ENCODE data around the gene ADD2.

Gene ADD2

GRCh38 chr2:70702711-70703395 lies 65.1 kb downstream of the ADD2 start:
- peaks cover 5 to 43% of the 10 kb centered on the region in 2 donors for H3K36me3 ChIP-seq (replicated peaks in 1 of 2; ENCODE audit: control insufficient read depth in 2 of 2, insufficient read depth in 2 of 2, low read length in 2 of 2)
- no peak for DNase-seq (ENCODE audit: low spot score)

GRCh38 chr2:70698847-70699246 lies 69.2 kb downstream of the ADD2 start:
- H2AK5ac ChIP-seq (ENCODE audit: low read depth, low read length) = no peak overlapping the region
- no CpG with 5 or more reads among the region's 3 CpGs for WGBS, 2 donors (ENCODE audit: extremely low coverage in 2 of 2, insufficient read length in 2 of 2, insufficient replicate concordance in 1 of 2)
- H3K36me3 ChIP-seq (replicated peaks in 1 of 2; ENCODE audit: control insufficient read depth in 2 of 2, insufficient read depth in 2 of 2, low read length in 2 of 2) = peaks cover 14 to 49% of the 10 kb centered on the region in 2 donors
- no peak overlapping the region for H3K9ac ChIP-seq (ENCODE audit: low read depth, low read length, poor library complexity)
- H2BK12ac ChIP-seq (ENCODE audit: low read length) = no peak overlapping the region
- H3K14ac ChIP-seq (ENCODE audit: low read length) = no peak overlapping the region
- H2BK15ac ChIP-seq (ENCODE audit: low read length) = no peak overlapping the region
- no peaks in the 10 kb centered on the region for H3K9me3 ChIP-seq (replicated peaks in 1 of 2; ENCODE audit: control insufficient read depth in 2 of 2, insufficient read depth in 1 of 2, low read depth in 1 of 2, low read length in 2 of 2)
- no peaks in the 10 kb centered on the region for H3K79me1 ChIP-seq (ENCODE audit: low read depth, low read length)
- H3K4me2 ChIP-seq (ENCODE audit: insufficient read depth, low read length, poor library complexity, severe bottlenecking) = no peak overlapping the region
- no peak overlapping the region for H3K23ac ChIP-seq (ENCODE audit: low read depth, low read length, poor library complexity)
- H4K8ac ChIP-seq (ENCODE audit: low read depth, low read length) = no peak overlapping the region
- no peak overlapping the region for H3K4me3 ChIP-seq (ENCODE audit: low read length in 2 of 2)
- no peak overlapping the region for H2BK120ac ChIP-seq (ENCODE audit: low read depth, low read length)
- H2AFZ ChIP-seq (ENCODE audit: low read length) = no peak overlapping the region
- no peaks in the 10 kb centered on the region for H3K27me3 ChIP-seq (ENCODE audit: control insufficient read depth in 3 of 3, insufficient read depth in 3 of 3, low read depth in 1 of 3, low read length in 3 of 3)
- H4K91ac ChIP-seq (ENCODE audit: low read depth, low read length, poor library complexity) = no peak overlapping the region
- H2BK5ac ChIP-seq (ENCODE audit: low read length) = no peak overlapping the region
- H3K27ac ChIP-seq (replicated peaks; ENCODE audit: low read length) = no peak overlapping the region
- DNase-seq (ENCODE audit: low spot score) = no peak
- H3K18ac ChIP-seq (ENCODE audit: low read length) = no peak overlapping the region
- peaks cover 0 to 1% of the 10 kb centered on the region in 2 donors for H3K4me1 ChIP-seq (ENCODE audit: control insufficient read depth in 2 of 2, insufficient read depth in 1 of 2, low read depth in 1 of 2, low read length in 2 of 2)
- no peak overlapping the region for H3K4ac ChIP-seq (ENCODE audit: low read length)

More at GRCh38 chr2:70702711-70703395, 65.1 kb downstream of the ADD2 start:
- no peak overlapping the region for H3K4me3 ChIP-seq (ENCODE audit: low read length in 2 of 2)
- H4K91ac ChIP-seq (ENCODE audit: low read depth, low read length, poor library complexity) = no peak overlapping the region
- H3K23ac ChIP-seq (ENCODE audit: low read depth, low read length, poor library complexity) = no peak overlapping the region
- H2BK5ac ChIP-seq (ENCODE audit: low read length) = no peak overlapping the region
- no peak overlapping the region for H4K8ac ChIP-seq (ENCODE audit: low read depth, low read length)
- H2BK120ac ChIP-seq (ENCODE audit: low read depth, low read length) = no peak overlapping the region
- H3K9ac ChIP-seq (ENCODE audit: low read depth, low read length, poor library complexity) = no peak overlapping the region
- H2AFZ ChIP-seq (ENCODE audit: low read length) = no peak overlapping the region
- H2BK12ac ChIP-seq (ENCODE audit: low read length) = no peak overlapping the region
- WGBS, 2 donors (ENCODE audit: extremely low coverage in 2 of 2, insufficient read length in 2 of 2, insufficient replicate concordance in 1 of 2) = no CpG with 5 or more reads among the region's 8 CpGs
- H3K4me1 ChIP-seq (ENCODE audit: control insufficient read depth in 2 of 2, insufficient read depth in 1 of 2, low read depth in 1 of 2, low read length in 2 of 2) = peaks cover 0 to 2% of the 10 kb centered on the region in 2 donors
- no peak overlapping the region for H3K14ac ChIP-seq (ENCODE audit: low read length)
- H3K9me3 ChIP-seq (replicated peaks in 1 of 2; ENCODE audit: control insufficient read depth in 2 of 2, insufficient read depth in 1 of 2, low read depth in 1 of 2, low read length in 2 of 2) = no peaks in the 10 kb centered on the region
- no peak overlapping the region for H3K27ac ChIP-seq (replicated peaks; ENCODE audit: low read length)
- no peak overlapping the region for H3K4me2 ChIP-seq (ENCODE audit: insufficient read depth, low read length, poor library complexity, severe bottlenecking)
- no peak overlapping the region for H3K18ac ChIP-seq (ENCODE audit: low read length)
- H3K79me1 ChIP-seq (ENCODE audit: low read depth, low read length) = no peaks in the 10 kb centered on the region
- H2AK5ac ChIP-seq (ENCODE audit: low read depth, low read length) = no peak overlapping the region
- H3K27me3 ChIP-seq (ENCODE audit: control insufficient read depth in 3 of 3, insufficient read depth in 3 of 3, low read depth in 1 of 3, low read length in 3 of 3) = no peaks in the 10 kb centered on the region
- H3K4ac ChIP-seq (ENCODE audit: low read length) = no peak overlapping the region
- no peak overlapping the region for H2BK15ac ChIP-seq (ENCODE audit: low read length)

GRCh38 chr2:70697603-70698383 lies 70.2 kb downstream of the ADD2 start:
- H3K4me3 ChIP-seq (ENCODE audit: low read length in 2 of 2) = no peak overlapping the region
- no peak overlapping the region for H4K8ac ChIP-seq (ENCODE audit: low read depth, low read length)
- H3K4ac ChIP-seq (ENCODE audit: low read length) = no peak overlapping the region
- H3K27me3 ChIP-seq (ENCODE audit: control insufficient read depth in 3 of 3, insufficient read depth in 3 of 3, low read depth in 1 of 3, low read length in 3 of 3) = no peaks in the 10 kb centered on the region
- no peak overlapping the region for H2BK12ac ChIP-seq (ENCODE audit: low read length)
- no peak overlapping the region for H2BK120ac ChIP-seq (ENCODE audit: low read depth, low read length)
- H2AK5ac ChIP-seq (ENCODE audit: low read depth, low read length) = no peak overlapping the region
- no peak overlapping the region for H4K91ac ChIP-seq (ENCODE audit: low read depth, low read length, poor library complexity)
- H3K14ac ChIP-seq (ENCODE audit: low read length) = no peak overlapping the region
- no peak overlapping the region for H3K18ac ChIP-seq (ENCODE audit: low read length)
- no peaks in the 10 kb centered on the region for H3K4me1 ChIP-seq (ENCODE audit: control insufficient read depth in 2 of 2, insufficient read depth in 1 of 2, low read depth in 1 of 2, low read length in 2 of 2)
- no peak for DNase-seq (ENCODE audit: low spot score)
- H2BK5ac ChIP-seq (ENCODE audit: low read length) = no peak overlapping the region
- H3K23ac ChIP-seq (ENCODE audit: low read depth, low read length, poor library complexity) = no peak overlapping the region
- H3K79me1 ChIP-seq (ENCODE audit: low read depth, low read length) = no peaks in the 10 kb centered on the region
- no peaks in the 10 kb centered on the region for H3K9me3 ChIP-seq (replicated peaks in 1 of 2; ENCODE audit: control insufficient read depth in 2 of 2, insufficient read depth in 1 of 2, low read depth in 1 of 2, low read length in 2 of 2)
- no peak overlapping the region for H3K27ac ChIP-seq (replicated peaks; ENCODE audit: low read length)
- peaks cover 15 to 50% of the 10 kb centered on the region in 2 donors for H3K36me3 ChIP-seq (replicated peaks in 1 of 2; ENCODE audit: control insufficient read depth in 2 of 2, insufficient read depth in 2 of 2, low read length in 2 of 2)
- no CpG with 5 or more reads among the region's 12 CpGs for WGBS, 2 donors (ENCODE audit: extremely low coverage in 2 of 2, insufficient read length in 2 of 2, insufficient replicate concordance in 1 of 2)
- H3K9ac ChIP-seq (ENCODE audit: low read depth, low read length, poor library complexity) = no peak overlapping the region
- no peak overlapping the region for H2BK15ac ChIP-seq (ENCODE audit: low read length)
- H3K4me2 ChIP-seq (ENCODE audit: insufficient read depth, low read length, poor library complexity, severe bottlenecking) = no peak overlapping the region
- H2AFZ ChIP-seq (ENCODE audit: low read length) = no peak overlapping the region

- no peak for DNase-seq (ENCODE audit: low spot score)
Observed at GRCh38 chr2:70696142-70696541, 71.9 kb downstream of the ADD2 start.

More at GRCh38 chr2:70696142-70696541, 71.9 kb downstream of the ADD2 start:
- H3K36me3 ChIP-seq (replicated peaks in 1 of 2; ENCODE audit: control insufficient read depth in 2 of 2, insufficient read depth in 2 of 2, low read length in 2 of 2) = peaks cover 25 to 65% of the 10 kb centered on the region in 2 donors
- H3K4ac ChIP-seq (ENCODE audit: low read length) = no peak overlapping the region
- no peak overlapping the region for H4K91ac ChIP-seq (ENCODE audit: low read depth, low read length, poor library complexity)
- no peaks in the 10 kb centered on the region for H3K27me3 ChIP-seq (ENCODE audit: control insufficient read depth in 3 of 3, insufficient read depth in 3 of 3, low read depth in 1 of 3, low read length in 3 of 3)
- H3K79me1 ChIP-seq (ENCODE audit: low read depth, low read length) = no peaks in the 10 kb centered on the region
- H2BK15ac ChIP-seq (ENCODE audit: low read length) = no peak overlapping the region
- H3K27ac ChIP-seq (replicated peaks; ENCODE audit: low read length) = no peak overlapping the region
- no peak overlapping the region for H3K4me3 ChIP-seq (ENCODE audit: low read length in 2 of 2)
- no peak overlapping the region for H2BK12ac ChIP-seq (ENCODE audit: low read length)
- no peak overlapping the region for H4K8ac ChIP-seq (ENCODE audit: low read depth, low read length)
- H3K9me3 ChIP-seq (replicated peaks in 1 of 2; ENCODE audit: control insufficient read depth in 2 of 2, insufficient read depth in 1 of 2, low read depth in 1 of 2, low read length in 2 of 2) = no peaks in the 10 kb centered on the region
- no peak overlapping the region for H3K9ac ChIP-seq (ENCODE audit: low read depth, low read length, poor library complexity)
- no peak overlapping the region for H3K23ac ChIP-seq (ENCODE audit: low read depth, low read length, poor library complexity)
- H2BK5ac ChIP-seq (ENCODE audit: low read length) = no peak overlapping the region
- H3K14ac ChIP-seq (ENCODE audit: low read length) = no peak overlapping the region
- H2AK5ac ChIP-seq (ENCODE audit: low read depth, low read length) = no peak overlapping the region
- no CpG with 5 or more reads among the region's 6 CpGs for WGBS, 2 donors (ENCODE audit: extremely low coverage in 2 of 2, insufficient read length in 2 of 2, insufficient replicate concordance in 1 of 2)
- H2AFZ ChIP-seq (ENCODE audit: low read length) = no peak overlapping the region
- no peaks in the 10 kb centered on the region for H3K4me1 ChIP-seq (ENCODE audit: control insufficient read depth in 2 of 2, insufficient read depth in 1 of 2, low read depth in 1 of 2, low read length in 2 of 2)
- no peak overlapping the region for H3K18ac ChIP-seq (ENCODE audit: low read length)
- H2BK120ac ChIP-seq (ENCODE audit: low read depth, low read length) = no peak overlapping the region
- no peak overlapping the region for H3K4me2 ChIP-seq (ENCODE audit: insufficient read depth, low read length, poor library complexity, severe bottlenecking)

All from neuronal stem cell (in vitro differentiated cells).